Measurements from ENCODE around the gene MRPS30.

MRPS30 gene

DNA sequence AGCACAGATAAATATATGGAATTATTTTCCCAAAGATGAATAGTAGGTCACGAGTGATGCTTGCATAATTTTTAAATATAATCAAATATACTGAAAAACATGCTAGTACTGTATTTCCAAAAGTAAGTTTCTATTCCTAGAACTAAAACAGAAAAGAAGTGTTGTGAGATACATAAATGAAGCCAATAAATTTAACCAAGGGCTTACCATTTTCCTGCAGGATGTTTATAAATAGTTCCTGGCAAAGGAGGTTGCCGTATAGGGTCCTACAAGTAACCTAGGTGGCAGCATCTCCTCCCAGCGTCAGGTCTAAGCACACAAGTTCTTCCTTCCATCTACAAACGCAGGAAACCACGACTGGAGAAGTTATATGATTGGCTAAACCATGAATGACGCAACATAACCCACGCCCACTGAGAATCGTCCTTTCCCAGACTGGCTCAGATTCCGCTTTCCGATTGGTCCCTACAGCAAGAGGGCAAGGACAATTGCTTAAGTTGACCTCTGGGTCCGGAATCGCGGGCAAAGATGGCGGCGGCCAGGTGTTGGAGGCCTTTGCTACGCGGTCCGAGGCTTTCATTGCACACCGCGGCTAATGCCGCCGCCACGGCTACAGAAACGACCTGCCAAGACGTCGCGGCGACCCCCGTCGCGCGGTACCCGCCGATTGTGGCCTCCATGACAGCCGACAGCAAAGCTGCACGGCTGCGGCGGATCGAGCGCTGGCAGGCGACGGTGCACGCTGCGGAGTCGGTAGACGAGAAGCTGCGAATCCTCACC is at the start of gene MRPS30:
Gene MRPS30 (plus strand): TSS at position 513 of the 780 bp plus-strand sequence. CDS start 16 bp downstream, at position 529.
- peaks cover 55% of the 10 kb centered on the region for H3K79me2 ChIP-seq (ENCODE audit: low read length)
- H3K9ac ChIP-seq (ENCODE audit: low read length), result peak within 1 kb of the TSS; percentile 89
- H3K4me3 ChIP-seq (ENCODE audit: low read length), result peak within 1 kb of the TSS; percentile 88
- peaks cover 11% of the 10 kb centered on the region for H3K4me1 ChIP-seq (ENCODE audit: low read length)
- no peaks in the 10 kb centered on the region for H4K20me1 ChIP-seq (ENCODE audit: insufficient read depth, low read length)
- peak within 1 kb of the TSS; percentile 79 for H2AFZ ChIP-seq (ENCODE audit: low read depth, low read length)
- TF ChIP-seq EZH2phosphoT487 (IDR thresholded peaks at IDR 0.05; ENCODE audit: low read depth), result no peak
- TF ChIP-seq, protein P1, sequence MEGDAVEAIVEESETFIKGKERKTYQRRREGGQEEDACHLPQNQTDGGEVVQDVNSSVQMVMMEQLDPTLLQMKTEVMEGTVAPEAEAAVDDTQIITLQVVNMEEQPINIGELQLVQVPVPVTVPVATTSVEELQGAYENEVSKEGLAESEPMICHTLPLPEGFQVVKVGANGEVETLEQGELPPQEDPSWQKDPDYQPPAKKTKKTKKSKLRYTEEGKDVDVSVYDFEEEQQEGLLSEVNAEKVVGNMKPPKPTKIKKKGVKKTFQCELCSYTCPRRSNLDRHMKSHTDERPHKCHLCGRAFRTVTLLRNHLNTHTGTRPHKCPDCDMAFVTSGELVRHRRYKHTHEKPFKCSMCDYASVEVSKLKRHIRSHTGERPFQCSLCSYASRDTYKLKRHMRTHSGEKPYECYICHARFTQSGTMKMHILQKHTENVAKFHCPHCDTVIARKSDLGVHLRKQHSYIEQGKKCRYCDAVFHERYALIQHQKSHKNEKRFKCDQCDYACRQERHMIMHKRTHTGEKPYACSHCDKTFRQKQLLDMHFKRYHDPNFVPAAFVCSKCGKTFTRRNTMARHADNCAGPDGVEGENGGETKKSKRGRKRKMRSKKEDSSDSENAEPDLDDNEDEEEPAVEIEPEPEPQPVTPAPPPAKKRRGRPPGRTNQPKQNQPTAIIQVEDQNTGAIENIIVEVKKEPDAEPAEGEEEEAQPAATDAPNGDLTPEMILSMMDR (IDR thresholded peaks at IDR 0.05; ENCODE audit: low read depth, low read length), result peak; percentile 46; the same call in 1 of the 2 replicates
- H3K9me3 ChIP-seq (ENCODE audit: insufficient read depth, low read length), result no peaks in the 10 kb centered on the region
- H3K27me3 ChIP-seq (ENCODE audit: low read depth, low read length), result no peaks in the 10 kb centered on the region
- peak within 1 kb of the TSS; percentile 61 for H3K27ac ChIP-seq (ENCODE audit: low read length)
- H3K4me2 ChIP-seq (ENCODE audit: low read length), result peak within 1 kb of the TSS; percentile 86
- H3K36me3 ChIP-seq (replicated peaks; ENCODE audit: low read depth, low read length), result peaks cover 14% of the 10 kb centered on the region

DNA sequence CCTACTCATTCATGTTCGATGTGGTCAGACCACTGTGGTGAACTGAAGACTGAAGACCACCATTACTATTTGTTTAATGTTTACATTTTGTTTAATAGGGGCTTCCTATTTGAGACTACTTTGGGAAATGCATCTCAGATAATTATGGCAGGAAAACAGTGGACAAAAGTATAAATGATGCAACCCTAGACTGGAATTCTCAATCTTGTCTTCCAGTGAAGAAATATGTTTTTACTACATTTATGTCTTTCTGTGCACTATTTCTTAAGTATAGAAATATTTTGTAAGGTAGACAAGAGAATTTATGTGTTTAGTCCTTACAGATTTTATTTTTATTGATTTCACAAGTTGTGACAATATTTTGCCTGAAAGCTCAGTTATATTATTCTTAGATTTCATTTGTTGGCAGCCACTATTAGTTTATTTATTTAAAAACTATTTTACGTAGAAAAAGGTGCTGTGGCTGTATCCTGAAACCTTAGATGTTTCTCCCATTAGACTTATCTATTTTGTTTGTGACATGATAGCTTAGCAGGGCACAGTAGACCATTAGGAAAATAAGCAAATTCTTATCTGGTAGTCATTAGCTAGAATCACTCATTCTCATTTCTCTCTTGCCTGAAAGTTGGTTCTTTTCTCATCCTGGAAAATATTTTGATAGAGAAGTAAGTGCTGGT is 39.4 kb upstream of the MRPS30 start:
- Histone ChIP-seq H3K79me2 (ENCODE audit: low read length) (no peaks in the 10 kb centered on the region), H3K36me3 (replicated peaks; ENCODE audit: low read depth, low read length) (no peaks in the 10 kb centered on the region), H3K9me3 (ENCODE audit: insufficient read depth, low read length) (no peaks in the 10 kb centered on the region), H3K4me2 (ENCODE audit: low read length) (no peak overlapping the region), H3K27me3 (ENCODE audit: low read depth, low read length) (no peaks in the 10 kb centered on the region), H3K27ac (ENCODE audit: low read length) (no peak overlapping the region), H3K9ac (ENCODE audit: low read length) (no peak overlapping the region), H3K4me1 (ENCODE audit: low read length) (no peaks in the 10 kb centered on the region), H3K4me3 (ENCODE audit: low read length) (no peak overlapping the region), H2AFZ (ENCODE audit: low read depth, low read length) (no peak overlapping the region), H4K20me1 (ENCODE audit: insufficient read depth, low read length) (no peaks in the 10 kb centered on the region)
- TF ChIP-seq, protein P1 (IDR thresholded peaks at IDR 0.05; ENCODE audit: low read depth, low read length), result no peak
- TF ChIP-seq EZH2phosphoT487 (IDR thresholded peaks at IDR 0.05; ENCODE audit: low read depth), result no peak

DNA sequence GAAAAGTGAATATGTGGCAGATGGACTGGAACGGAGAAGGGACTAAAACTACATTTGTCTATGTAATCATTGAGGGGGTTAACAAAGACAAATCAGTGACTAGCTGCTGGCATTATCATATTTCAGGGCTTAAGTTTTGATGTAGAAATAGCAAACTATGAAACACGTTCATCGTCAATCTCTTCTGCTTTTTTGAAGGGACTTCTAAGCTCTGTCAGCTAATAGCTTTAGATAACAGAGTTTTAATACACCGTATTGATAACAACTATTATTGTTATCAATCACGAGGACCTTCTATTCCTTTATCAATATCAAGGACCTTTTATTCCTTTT is 38.9 kb upstream of the MRPS30 start:
- H4K20me1 ChIP-seq (ENCODE audit: insufficient read depth, low read length), result no peaks in the 10 kb centered on the region
- H3K79me2 ChIP-seq (ENCODE audit: low read length), result no peaks in the 10 kb centered on the region
- H3K9me3 ChIP-seq (ENCODE audit: insufficient read depth, low read length), result no peaks in the 10 kb centered on the region
- no peaks in the 10 kb centered on the region for H3K4me1 ChIP-seq (ENCODE audit: low read length)
- H3K27ac ChIP-seq (ENCODE audit: low read length), result no peak overlapping the region
- H3K36me3 ChIP-seq (replicated peaks; ENCODE audit: low read depth, low read length), result no peaks in the 10 kb centered on the region
- no peak for TF ChIP-seq EZH2phosphoT487 (IDR thresholded peaks at IDR 0.05; ENCODE audit: low read depth)
- TF ChIP-seq, protein P1 (IDR thresholded peaks at IDR 0.05; ENCODE audit: low read depth, low read length), result no peak
- H3K4me2 ChIP-seq (ENCODE audit: low read length), result no peak overlapping the region
- H3K9ac ChIP-seq (ENCODE audit: low read length), result no peak overlapping the region
- no peaks in the 10 kb centered on the region for H3K27me3 ChIP-seq (ENCODE audit: low read depth, low read length)
- H3K4me3 ChIP-seq (ENCODE audit: low read length), result no peak overlapping the region
- no peak overlapping the region for H2AFZ ChIP-seq (ENCODE audit: low read depth, low read length)
